ENCODE measurements around the gene POLR3K.

Gene POLR3K

DNA sequence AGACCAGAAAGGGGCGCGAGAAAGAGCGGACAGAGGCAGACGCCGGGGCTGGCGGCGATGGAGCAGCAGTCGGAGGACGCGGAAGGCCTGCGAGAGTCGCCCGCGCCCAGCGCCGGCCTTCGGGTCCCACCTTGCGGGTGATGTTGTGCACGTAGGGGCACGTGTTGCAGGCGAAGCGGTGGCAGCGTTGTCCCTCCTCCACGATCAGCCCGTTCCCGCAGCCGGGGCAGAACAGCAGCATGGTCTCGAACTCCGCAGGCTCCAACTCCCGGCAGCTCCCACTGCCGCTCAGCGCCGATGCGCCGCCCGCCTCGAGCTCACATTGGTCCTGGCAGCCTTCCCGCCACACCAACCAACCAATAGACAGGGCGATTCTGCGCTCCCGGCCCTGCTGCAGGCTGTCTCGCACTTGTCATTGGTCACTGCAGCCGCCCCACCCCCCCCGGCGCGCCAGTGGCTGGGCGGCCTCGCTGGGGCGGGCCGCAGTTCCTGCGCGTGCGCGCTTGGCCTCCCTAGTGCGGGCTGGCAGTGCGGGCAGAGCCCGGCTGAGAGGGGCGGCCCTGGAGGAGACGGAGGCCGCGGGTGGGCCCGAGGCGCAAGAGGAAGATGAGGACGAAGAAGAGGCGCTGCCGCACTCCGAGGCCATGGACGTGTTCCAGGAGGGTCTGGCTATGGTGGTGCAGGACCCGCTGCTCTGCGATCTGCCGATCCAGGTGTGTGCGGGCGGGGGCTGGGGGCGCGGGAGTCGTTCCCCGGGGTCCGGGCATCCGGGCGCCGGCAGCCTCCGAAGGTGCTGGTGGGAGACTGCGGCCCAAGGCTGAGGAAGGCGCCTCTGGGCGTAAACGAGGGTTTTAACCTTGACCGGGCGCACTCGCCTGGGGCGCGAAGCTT is at the start of gene POLR3K, which contains the start of gene SNRNP25:
TSS of gene POLR3K (minus strand) at position 263 of the 891 bp plus-strand sequence. CDS start at position 241, 22 bp downstream.
TSS of gene SNRNP25 (plus strand) at position 483 of the 891 bp plus-strand sequence. CDS start at position 672, 189 bp downstream.
- peak; percentile 98 for DNase-seq (ENCODE audit: low spot score)

GRCh38 chr16:102060-102855 is 48.9 kb upstream of the POLR3K start:
- no peak for DNase-seq (ENCODE audit: low spot score)

- no peak for DNase-seq (ENCODE audit: low spot score)
These were observed 48.2 kb upstream of the POLR3K start for GRCh38 chr16:101586-101985.

DNA sequence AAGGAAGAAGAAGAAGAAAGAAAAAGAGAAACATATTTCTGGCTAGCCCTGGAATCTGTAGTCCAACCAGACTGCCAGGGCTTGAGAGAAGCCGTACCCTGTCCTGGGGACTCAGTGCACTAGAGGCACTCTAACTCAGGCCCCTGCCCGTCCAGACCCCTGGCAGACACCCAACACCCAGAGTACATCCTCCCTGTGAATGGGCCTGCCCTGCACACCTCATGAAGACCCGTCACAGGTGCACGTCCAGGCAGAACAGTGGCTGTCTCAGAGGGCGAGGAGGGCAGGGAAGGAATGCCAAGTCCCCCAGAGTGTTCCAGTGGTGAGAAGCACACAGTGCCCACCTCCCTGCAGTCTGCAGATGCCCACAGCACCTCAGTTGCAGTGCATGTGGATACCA is 47.6 kb upstream of the POLR3K start:
- DNase-seq (ENCODE audit: low spot score) = no peak

- DNase-seq (ENCODE audit: low spot score) = no peak
These were observed 44.4 kb upstream of the POLR3K start for GRCh38 chr16:97822-98221.

DNA sequence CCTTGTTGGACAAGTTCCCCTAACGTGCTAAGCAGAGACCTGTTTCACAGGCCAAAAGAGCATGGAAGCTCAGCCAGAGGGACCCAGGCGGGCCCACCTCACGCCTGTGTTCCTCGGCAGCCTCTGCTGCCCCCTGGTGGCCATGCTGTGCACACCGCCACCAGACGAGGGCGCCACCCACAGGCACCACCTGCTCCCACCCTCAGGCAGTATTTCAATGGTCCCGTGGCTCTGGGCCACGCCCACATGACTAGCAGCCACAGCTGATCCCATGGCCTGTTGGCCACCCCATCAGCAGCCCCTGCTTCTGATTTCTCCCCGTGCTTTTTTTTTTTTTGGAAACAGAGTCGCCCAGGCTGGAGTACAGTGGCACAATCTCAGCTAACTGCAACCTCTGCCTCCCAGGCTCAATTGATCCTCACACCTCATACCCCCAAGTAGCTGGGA is 43.5 kb upstream of the POLR3K start:
- DNase-seq (ENCODE audit: low spot score) = peak; percentile 86

DNA sequence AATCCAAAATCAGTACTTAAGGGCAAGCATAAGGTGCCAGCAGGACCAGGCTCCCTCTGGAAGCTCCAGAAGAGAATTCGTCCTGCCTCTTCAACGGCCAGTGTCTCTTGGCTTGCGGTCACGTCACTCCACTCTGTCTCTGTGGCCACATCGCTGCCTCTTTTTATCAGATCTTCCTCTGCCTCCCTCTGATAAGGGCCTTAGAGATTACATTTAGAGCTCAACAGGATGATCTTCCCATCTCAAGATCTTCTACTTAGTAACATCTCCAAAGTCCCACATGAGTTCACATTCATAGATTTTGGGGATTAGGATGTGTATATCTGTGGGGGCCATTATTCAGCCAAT is 41.5 kb upstream of the POLR3K start:
- no peak for DNase-seq (ENCODE audit: low spot score)

DNA sequence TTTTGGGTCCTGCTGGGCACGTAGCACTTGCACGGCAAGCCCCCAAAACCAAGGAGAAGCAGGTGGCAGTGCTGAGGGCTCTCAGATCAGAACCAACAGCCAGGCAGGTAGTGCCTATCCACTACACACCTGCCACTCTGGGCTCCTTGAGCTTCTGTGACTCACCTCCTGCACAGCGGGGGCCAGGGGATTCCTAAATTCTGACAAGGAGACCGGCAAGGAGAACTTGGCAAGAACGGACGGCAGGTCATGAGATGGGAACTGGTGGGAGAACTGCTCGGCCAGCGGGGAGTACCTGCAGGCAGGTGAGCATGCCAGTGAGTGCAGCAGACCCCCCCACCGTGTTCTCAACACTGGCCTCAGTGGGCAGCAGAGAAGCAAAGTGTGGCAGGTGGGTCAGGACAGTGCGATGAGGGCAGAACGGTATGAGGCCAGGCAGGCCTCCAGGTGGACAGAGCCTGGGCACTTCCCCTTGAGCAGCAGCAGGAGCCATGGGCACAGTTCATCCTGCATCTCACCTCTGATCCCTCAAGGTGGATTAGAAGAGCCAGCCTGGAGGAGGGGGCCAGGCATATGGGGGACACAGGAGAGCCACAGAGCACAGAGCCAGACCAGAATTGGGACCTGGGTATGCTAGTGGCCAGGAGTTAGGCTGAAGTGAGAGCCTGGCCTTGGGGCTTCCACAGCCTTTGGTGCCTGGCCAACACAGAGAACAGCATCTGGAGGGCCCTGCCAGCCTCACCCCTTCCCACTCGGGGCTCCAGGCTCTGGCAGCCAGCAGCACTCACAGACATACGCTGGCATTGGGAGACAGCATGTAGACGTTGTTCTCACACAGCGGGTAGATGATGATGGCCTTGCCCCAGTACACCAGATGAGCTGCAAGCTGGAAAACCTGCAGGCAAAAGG is 39.3 kb upstream of the POLR3K start:
- no peak for DNase-seq (ENCODE audit: low spot score)

DNA sequence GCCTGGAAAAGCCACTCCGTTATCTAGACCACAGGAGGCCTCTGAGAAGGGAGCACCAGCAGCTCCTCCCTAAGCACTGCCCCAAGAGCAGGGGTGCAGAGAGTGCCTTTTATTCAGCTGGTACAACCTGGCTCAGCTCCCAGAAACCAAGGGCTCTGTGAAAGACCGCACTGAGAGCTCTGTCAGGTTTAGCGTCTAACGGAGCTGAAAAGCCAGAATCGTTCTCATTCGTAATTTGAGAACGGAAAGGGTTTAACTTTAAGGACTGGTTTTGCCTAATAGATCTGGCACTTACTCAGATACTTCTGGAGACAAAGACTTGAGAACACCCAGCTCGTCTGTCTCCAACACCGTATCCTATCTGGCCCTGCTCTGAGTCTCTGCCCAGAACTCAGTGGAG is 38.1 kb upstream of the POLR3K start:
- no peak for DNase-seq (ENCODE audit: low spot score)

GRCh38 chr16:89391-90302 is 36.2 kb upstream of the POLR3K start:
- no peak for DNase-seq (ENCODE audit: low spot score)

DNA sequence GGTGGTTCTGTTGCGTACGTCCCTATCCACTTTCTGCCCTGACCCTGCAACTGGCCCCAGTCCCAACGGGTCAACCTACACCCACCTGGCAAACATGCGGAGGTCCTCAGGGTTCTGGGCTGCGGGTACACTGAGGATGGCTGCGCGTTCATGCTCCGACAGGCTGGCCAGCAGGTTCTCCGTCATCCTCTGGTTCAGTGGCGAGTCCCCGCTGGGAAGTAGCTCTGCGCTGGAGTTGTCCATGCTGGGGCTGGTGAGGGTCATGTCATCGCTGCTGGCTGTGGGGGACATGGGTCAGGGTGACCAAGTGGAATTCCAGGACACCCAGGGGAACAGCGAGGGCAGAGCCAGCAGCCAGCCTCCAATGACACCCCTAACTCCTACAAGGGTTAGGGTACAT is 35.2 kb upstream of the POLR3K start:
- no peak for DNase-seq (ENCODE audit: low spot score)

DNA sequence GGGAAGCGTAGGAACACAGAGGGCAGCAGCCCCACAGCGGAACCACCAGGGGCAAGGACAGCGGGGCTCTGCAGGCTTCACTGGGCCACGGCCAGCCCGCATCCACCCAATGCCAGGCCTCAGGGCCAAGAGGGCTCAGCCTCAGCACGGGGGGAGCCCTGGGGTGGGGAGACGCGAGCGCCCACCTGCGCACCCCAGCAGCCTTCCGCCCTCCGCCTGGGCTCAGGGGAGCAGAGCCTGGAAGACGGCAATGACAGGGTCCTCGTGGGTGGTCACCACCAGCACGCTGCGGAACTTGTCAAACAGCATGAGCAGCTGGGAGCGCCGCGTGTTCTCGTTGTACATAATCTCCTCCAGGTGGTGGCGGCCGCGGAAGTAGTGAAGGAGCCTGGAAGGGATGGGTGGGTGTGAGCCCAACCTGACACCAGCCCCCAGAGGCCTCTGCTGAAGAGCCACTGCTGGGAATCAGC is 33.1 kb upstream of the POLR3K start:
- no peak for DNase-seq (ENCODE audit: low spot score)

GRCh38 chr16:85865-86264 is 32.5 kb upstream of the POLR3K start:
- DNase-seq (ENCODE audit: low spot score) = no peak

DNA sequence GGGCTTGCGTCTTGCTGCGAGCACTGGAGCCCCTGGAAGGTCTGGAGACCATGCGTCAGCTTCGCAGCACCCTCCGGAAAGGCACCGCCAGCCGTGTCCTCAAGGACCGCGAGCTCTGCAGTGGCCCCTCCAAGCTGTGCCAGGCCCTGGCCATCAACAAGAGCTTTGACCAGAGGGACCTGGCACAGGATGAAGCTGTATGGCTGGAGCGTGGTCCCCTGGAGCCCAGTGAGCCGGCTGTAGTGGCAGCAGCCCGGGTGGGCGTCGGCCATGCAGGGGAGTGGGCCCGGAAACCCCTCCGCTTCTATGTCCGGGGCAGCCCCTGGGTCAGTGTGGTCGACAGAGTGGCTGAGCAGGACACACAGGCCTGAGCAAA is 32.0 kb upstream of the POLR3K start:
- DNase-seq (ENCODE audit: low spot score) = no peak

DNA sequence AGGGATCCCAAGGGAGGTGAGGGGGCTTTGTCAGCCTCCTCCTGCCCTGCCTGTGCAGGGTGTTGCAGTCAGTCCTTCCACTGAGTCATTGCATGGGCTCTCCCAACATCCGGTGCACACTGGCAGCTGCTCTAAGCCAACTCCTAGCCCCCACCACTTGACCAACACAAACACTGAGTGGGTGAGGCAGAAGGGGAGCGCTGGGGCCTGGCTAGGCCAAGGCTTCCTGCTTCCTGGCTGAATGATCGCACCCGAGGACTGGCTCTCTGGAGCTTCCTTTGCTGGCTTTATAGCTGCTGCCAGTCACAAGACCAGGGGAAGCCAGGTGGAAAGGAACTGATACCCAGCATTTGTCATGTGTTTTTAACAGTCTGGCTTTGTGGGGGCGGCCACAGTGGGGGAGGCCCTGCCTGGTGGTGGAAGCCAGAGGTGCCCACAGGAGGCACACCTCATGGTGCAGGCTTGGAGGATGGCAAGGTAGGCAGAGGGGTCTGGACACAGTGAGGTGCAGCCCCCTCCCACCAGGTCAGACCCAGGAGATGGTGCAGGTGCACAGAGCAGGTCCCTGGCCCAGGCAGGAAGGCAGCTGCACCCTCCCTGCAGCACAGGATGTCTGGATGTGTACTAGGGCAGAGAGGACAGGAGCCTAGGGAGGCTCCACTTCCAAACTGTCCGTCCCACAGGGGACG is 31.5 kb upstream of the POLR3K start:
- peak; percentile 90 for DNase-seq (ENCODE audit: low spot score)

GRCh38 chr16:83781-84615 is 30.6 kb upstream of the POLR3K start:
- no peak for DNase-seq (ENCODE audit: low spot score)

DNA sequence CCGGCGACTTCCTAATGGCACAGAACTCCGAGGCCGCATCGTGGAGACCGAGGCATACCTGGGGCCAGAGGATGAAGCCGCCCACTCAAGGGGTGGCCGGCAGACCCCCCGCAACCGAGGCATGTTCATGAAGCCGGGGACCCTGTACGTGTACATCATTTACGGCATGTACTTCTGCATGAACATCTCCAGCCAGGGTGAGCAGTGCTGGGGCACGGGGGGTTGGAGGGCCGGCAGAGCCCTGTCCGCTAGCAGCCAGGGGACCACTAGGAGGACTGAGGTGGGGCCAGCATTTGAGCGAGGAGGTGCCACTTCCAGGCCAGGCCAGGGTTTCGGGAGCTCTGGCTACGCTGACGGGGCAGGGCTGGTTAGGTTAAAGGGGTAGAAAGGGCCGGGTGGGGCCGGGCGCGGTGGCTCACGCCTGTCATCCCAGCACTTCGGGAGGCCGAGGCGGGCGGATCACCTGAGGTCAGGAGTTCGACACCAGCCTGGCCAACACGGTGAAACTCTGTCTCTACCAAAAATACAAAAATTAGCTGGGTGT is 29.7 kb upstream of the POLR3K start:
- no peak for DNase-seq (ENCODE audit: low spot score)

GRCh38 chr16:79151-80054 is 26.0 kb upstream of the POLR3K start:
- no peak for DNase-seq (ENCODE audit: low spot score)
